BLaER1 treated with 17β-estradiol and CSF1 and Interleukin-3, amounts not matched to agents 10 nM and 100 nM (cell line): Measurements from ENCODE around the gene SEC14L2.
"Not testable (repeated sequence)": the region's sequence is repeated elsewhere in the genome, so short reads cannot be mapped to it uniquely, and the experiment has no call there.

ENCODE experiments used
- H3K27ac ChIP-seq, 11 experiments: shearing (Covaris generic); formaldehyde crosslinking; 2 replicates each; pipeline ENCODE4 v1.8.1; 2022
- H3K27me3 ChIP-seq, 11 experiments: shearing (Covaris generic); formaldehyde crosslinking; 2 replicates each; pipeline ENCODE4 v1.8.1; 2022
- H3K36me3 ChIP-seq, 11 experiments: shearing (Covaris generic); formaldehyde crosslinking; 2 replicates each; pipeline ENCODE4 v1.8.1; 2022
- H3K4me1 ChIP-seq, 10 experiments: shearing (Covaris generic); formaldehyde crosslinking; 2 replicates each; pipeline ENCODE4 v1.8.1; 2022
- H3K4me2 ChIP-seq, 11 experiments: shearing (Covaris generic); formaldehyde crosslinking; 2 replicates each; pipeline ENCODE4 v1.8.1; 2022
- H3K4me3 ChIP-seq, 10 experiments: shearing (Covaris generic); formaldehyde crosslinking; 2 replicates each; pipeline ENCODE4 v1.8.1; 2022
- H3K9ac ChIP-seq, 11 experiments: shearing (Covaris generic); formaldehyde crosslinking; 2 replicates each; pipeline ENCODE4 v1.8.1; 2022
- H3K9me3 ChIP-seq, 11 experiments: shearing (Covaris generic); formaldehyde crosslinking; replicated peaks in 1 of 11; 2 replicates each; pipeline ENCODE4 v1.8.1; 2022
- H4K20me1 ChIP-seq, 11 experiments: shearing (Covaris generic); formaldehyde crosslinking; 2 replicates each; pipeline ENCODE4 v1.8.1; 2022
- Cebpa-rat ChIP-seq, 11 experiments: shearing (Covaris generic); IDR thresholded peaks; 2 replicates each; pipeline ENCODE4 v1.8.1; 2022

SEC14L2 gene

DNA sequence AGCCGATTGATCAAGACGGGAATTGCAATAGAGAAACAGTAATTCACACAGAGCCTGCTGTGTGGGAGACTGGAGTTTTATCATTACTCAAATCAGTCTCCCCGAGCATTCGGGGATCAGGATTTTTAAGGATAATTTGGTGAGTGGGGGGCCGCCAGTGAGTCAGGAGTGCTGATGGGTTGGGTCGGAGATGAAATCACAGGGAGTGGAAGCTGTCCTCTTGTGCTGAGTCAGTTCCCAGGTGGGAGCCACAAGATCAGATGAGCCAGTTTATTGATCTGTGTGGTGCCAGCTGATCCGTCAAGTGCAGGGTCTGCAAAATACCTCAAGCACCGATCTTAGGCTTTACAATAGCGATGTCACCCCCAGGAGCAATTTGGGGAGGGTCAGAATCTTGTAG lies 44.3 kb downstream of the SEC14L2 start:
- Histone ChIP-seq H4K20me1 (peaks cover 0 to 62% (median 0%) of the 10 kb centered on the region in 11 experiments; a peak in 5 of 22 replicates), H3K4me1 (peaks cover 23 to 33% (median 28%) of the 10 kb centered on the region in 10 experiments), H3K27ac (peak overlapping the region in 2 of 11 experiments; percentile 69 to 75; a peak in 2 of 22 replicates), H3K36me3 (no peaks in the 10 kb centered on the region), H3K4me2 (peak overlapping the region in 3 of 11 experiments; percentile 13 to 59 (median 28); a peak in 4 of 22 replicates), H3K4me3 (no peak overlapping the region), H3K9me3 (peaks cover 0 to 5% (median 0%) of the 10 kb centered on the region in 11 experiments; a peak in 3 of 22 replicates), H3K9ac (no peak overlapping the region), H3K27me3 (peaks cover 0 to 87% (median 13%) of the 10 kb centered on the region in 11 experiments; a peak in 16 of 22 replicates)
- TF ChIP-seq Cebpa-rat (IDR thresholded peaks at IDR 0.05), result no peak

DNA sequence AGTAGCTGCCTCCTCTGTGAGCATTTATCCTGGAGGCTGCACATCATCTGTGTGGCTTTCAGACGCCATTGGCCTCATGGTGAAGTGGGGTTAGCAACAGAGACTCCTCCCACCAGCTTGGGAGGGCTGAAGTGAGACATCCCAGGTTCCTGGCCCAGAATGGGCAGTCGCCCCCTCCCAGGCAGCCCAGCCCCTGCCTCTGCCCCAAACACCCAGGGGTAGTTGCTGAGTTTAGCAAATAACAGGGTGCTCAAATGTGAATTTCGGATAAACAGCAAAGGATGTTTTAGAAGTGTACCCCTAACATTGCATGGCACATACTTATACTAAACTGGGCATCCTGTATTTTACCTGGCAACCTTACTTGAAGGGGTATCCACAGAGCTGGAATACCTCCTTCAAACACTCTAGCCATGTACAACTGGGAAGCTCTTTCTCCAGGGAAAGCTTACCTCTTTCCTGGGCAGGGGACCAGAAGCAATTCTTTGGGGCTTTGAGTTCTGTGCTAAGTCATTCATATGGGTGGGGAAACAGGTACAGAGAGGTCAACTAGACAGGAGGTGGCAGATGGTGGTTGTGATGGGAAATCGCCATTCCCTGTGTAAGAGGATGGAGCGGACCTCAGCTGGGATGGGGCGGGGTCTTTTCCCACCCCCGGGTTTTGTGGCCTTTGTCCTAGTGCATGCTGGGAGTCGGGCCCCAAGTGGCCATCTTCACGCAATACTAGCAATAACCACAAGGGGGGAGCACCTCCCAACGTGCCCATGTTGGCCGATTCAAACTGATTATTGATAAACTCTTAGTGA lies 48.0 kb downstream of the SEC14L2 start:
- H3K4me3 ChIP-seq, result no peak overlapping the region
- peaks cover 0 to 94% (median 13%) of the 10 kb centered on the region in 11 experiments; a peak in 16 of 22 replicates for H3K27me3 ChIP-seq
- H3K27ac ChIP-seq, result no peak overlapping the region
- no peak for TF ChIP-seq Cebpa-rat (IDR thresholded peaks at IDR 0.05)
- H3K36me3 ChIP-seq, result no peaks in the 10 kb centered on the region
- H3K4me2 ChIP-seq, result peak overlapping the region in 3 of 11 experiments; percentile 4 to 46 (median 8); a peak in 5 of 22 replicates
- no peak overlapping the region for H3K9ac ChIP-seq
- peaks cover 0 to 73% (median 0%) of the 10 kb centered on the region in 11 experiments; a peak in 5 of 22 replicates for H4K20me1 ChIP-seq
- peaks cover 23 to 30% (median 28%) of the 10 kb centered on the region in 10 experiments for H3K4me1 ChIP-seq
- H3K9me3 ChIP-seq, result no peaks in the 10 kb centered on the region

DNA sequence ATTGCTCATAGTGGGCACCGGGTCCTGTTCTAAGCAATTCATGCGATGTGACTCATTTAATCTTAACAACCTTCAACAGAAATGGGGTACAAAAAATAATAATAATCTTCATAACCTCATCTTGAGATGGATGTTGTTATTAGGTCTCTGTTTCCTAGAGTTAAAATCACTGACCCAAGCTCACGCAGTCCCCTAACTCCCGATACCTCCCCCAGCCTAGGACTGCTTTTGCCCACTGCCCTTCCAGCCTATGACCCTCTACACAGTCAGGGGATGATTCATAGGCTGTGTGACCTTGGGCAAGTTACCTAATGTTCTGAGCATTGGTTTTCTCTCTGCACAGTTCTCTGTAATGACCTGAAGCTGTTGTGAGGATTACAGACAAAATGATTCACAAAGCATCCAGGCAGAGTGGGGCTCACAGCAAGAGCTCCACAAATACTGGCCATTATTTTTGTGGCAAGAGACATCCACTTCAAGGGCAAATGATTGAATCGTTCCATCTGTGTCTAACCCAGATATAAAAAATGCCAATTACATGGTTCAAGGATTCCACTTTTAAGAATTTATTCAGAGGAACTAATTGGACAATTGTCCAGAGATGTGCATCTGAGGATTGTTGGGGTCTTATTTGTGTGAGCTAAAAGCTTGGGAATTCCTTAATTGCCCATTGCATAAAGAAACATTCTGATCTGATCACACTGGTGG lies 48.8 kb downstream of the SEC14L2 start:
- Histone ChIP-seq H3K27ac (no peak overlapping the region), H3K4me3 (no peak overlapping the region), H3K9ac (no peak overlapping the region), H3K9me3 (no peaks in the 10 kb centered on the region), H3K27me3 (peaks cover 0 to 94% (median 13%) of the 10 kb centered on the region in 11 experiments; a peak in 16 of 22 replicates), H3K36me3 (no peaks in the 10 kb centered on the region), H3K4me2 (peak overlapping the region in 1 of 11 experiments; percentile 4; a peak in 1 of 22 replicates), H3K4me1 (peaks cover 23 to 30% (median 28%) of the 10 kb centered on the region in 10 experiments), H4K20me1 (peaks cover 0 to 69% (median 0%) of the 10 kb centered on the region in 11 experiments; a peak in 6 of 22 replicates)
- no peak for TF ChIP-seq Cebpa-rat (IDR thresholded peaks at IDR 0.05)

DNA sequence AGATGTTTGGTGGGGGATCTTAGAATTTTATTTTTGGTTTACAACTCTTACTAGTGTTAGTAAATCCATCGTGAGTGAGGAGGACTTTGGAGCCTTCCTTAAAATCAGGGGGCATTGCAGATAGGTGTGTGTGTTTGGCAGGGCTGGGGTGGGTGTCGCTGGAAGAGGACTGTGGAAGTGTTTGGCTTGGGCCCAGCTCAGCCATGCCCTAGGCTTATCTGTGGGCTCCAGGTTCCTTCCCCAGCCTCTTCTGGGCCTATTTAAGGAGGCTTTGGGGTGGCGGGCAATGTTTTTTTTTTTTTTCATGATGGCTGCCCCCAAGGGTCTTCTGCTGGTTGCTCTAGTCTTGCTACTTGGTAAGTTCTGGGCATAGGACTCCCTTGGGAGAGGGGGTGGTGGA lies 50.8 kb downstream of the SEC14L2 start:
- H3K27ac ChIP-seq, result no peak overlapping the region
- H3K9ac ChIP-seq, result no peak overlapping the region
- peaks cover 0 to 92% (median 13%) of the 10 kb centered on the region in 11 experiments; a peak in 16 of 22 replicates for H3K27me3 ChIP-seq
- TF ChIP-seq Cebpa-rat (IDR thresholded peaks at IDR 0.05), result no peak
- peaks cover 0 to 59% (median 0%) of the 10 kb centered on the region in 11 experiments; a peak in 5 of 22 replicates for H4K20me1 ChIP-seq
- no peaks in the 10 kb centered on the region for H3K9me3 ChIP-seq
- H3K4me1 ChIP-seq, result peaks cover 5 to 17% (median 11%) of the 10 kb centered on the region in 10 experiments
- no peak overlapping the region for H3K4me3 ChIP-seq
- peak overlapping the region in 3 of 11 experiments; percentile 22 to 34 (median 24); a peak in 3 of 22 replicates for H3K4me2 ChIP-seq
- no peaks in the 10 kb centered on the region for H3K36me3 ChIP-seq

DNA sequence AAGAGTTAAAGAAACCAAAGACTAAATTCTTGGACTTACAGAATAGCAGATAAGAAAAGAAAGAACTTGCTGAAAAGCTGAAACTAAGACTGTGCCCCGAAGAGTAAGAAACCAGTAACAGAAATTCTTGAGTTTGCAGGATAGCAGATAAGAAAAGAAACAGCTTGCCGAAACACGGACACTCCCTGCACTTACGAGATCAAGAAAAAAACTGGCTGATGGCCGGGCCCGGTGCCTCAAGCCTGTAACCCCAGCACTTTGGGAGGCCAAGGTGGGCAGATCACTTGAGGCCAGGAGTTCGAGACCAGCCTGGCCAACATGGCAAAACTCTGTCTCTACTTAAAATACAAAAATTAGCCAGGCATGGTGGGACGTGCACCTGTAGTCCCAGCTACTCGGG lies 54.7 kb downstream of the SEC14L2 start:
- not testable (repeated sequence) for H3K4me2 ChIP-seq, H3K36me3 ChIP-seq, H3K4me1 ChIP-seq, H3K4me3 ChIP-seq, H3K27ac ChIP-seq, H3K9ac ChIP-seq
- Histone ChIP-seq H4K20me1 (peaks cover 0 to 24% (median 0%) of the 10 kb centered on the region in 11 experiments; a peak in 3 of 22 replicates), H3K27me3 (peaks cover 0 to 66% (median 0%) of the 10 kb centered on the region in 11 experiments; a peak in 6 of 22 replicates), H3K9me3 (peaks cover 0 to 11% (median 4%) of the 10 kb centered on the region in 11 experiments; a peak in 10 of 22 replicates)

DNA sequence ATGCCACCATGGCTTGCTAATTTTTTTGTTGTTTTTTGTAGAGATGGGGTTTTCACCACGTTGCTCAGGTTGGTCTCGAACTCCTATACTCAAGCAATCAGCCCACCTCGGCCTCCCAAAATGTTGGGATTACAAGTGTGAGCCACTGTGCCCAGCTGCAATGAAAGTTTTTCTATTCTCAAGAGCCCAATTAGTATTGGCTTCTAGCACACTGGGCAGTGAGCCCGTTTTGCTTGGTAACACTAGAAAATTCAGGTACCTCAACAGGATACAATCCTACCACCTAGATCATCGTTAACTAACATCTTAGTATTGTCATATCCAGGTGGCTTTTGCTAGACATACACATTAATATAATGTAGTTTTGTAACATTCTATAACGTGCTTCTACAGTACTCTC lies 56.0 kb downstream of the SEC14L2 start:
- peaks cover 0 to 52% (median 0%) of the 10 kb centered on the region in 11 experiments; a peak in 5 of 22 replicates for H3K27me3 ChIP-seq
- no peak overlapping the region for H3K4me3 ChIP-seq
- TF ChIP-seq Cebpa-rat (IDR thresholded peaks at IDR 0.05), result no peak
- no peaks in the 10 kb centered on the region for H3K36me3 ChIP-seq
- H3K4me1 ChIP-seq, result peaks cover 0 to 10% (median 0%) of the 10 kb centered on the region in 10 experiments; a peak in 5 of 20 replicates
- H3K4me2 ChIP-seq, result no peak overlapping the region
- peaks cover 0 to 16% (median 4%) of the 10 kb centered on the region in 11 experiments; a peak in 10 of 22 replicates for H3K9me3 ChIP-seq
- H4K20me1 ChIP-seq, result peaks cover 0 to 21% (median 0%) of the 10 kb centered on the region in 11 experiments; a peak in 3 of 22 replicates
- no peak overlapping the region for H3K9ac ChIP-seq
- no peak overlapping the region for H3K27ac ChIP-seq

DNA sequence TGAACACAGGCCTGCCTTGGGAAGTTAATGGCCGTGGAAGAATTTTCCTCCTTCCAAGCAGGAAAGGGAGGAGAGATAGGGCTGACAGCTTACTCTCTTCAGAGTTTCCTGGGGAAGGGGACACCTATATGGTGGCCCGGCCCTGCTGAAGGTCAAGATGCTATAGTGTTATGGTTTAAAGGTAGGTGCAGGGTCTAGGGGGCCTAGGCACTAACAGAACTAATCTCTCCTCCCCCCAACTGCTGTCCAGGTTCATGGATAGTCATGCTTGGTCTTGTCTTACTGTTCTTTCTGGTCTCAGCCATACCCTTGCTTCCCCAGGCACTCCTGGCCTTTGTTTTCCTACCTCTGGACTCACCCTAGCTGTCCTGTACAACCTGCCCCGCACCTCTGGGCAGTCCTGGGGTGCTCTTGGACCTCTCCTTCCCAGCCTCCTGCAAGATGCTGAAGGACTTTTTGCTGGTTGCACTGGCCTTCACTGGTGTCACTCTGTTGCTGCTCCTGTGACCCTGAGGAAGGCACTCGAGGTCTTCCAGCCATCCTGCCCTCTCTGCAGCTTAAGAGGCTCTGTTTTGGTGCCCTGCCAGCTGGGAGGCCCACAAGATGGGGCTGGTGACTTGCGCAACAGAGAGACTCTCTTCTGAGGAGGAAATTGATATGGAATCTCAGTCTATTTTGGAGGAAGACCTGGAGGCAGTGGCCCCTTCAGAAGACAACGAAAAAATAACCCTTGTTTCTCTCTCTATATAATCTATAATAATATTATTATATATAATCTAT lies 57.1 kb downstream of the SEC14L2 start:
- H3K27ac ChIP-seq, result no peak overlapping the region
- peaks cover 0 to 42% (median 0%) of the 10 kb centered on the region in 11 experiments; a peak in 5 of 22 replicates for H3K27me3 ChIP-seq
- no peak overlapping the region for H3K9ac ChIP-seq
- peak in 7 of 11 experiments; percentile 33 to 66 (median 56); a peak in 9 of 22 replicates for TF ChIP-seq Cebpa-rat (IDR thresholded peaks at IDR 0.05)
- H4K20me1 ChIP-seq, result peaks cover 0 to 13% (median 0%) of the 10 kb centered on the region in 11 experiments; a peak in 2 of 22 replicates
- no peak overlapping the region for H3K4me2 ChIP-seq
- H3K9me3 ChIP-seq, result peaks cover 0 to 16% (median 4%) of the 10 kb centered on the region in 11 experiments; a peak in 10 of 22 replicates
- H3K36me3 ChIP-seq, result no peaks in the 10 kb centered on the region
- no peak overlapping the region for H3K4me3 ChIP-seq
- H3K4me1 ChIP-seq, result peaks cover 0 to 20% (median 0%) of the 10 kb centered on the region in 10 experiments; a peak in 6 of 20 replicates
